ENCODE results near the gene EVA1C. TPM values are rescaled to one million over a fixed set of nuclear protein-coding genes. Genes with fewer than 3 reads are reported as not detected.

Gene EVA1C
- polyA plus RNA-seq, 1 donor (not counting 4 experiments of a cell fraction or from before 2014, with no cell fraction given) = 15.3 TPM

GRCh38 chr21:32380940-32381339 lies 31.6 kb upstream of the EVA1C start:
- no peaks in the 10 kb centered on the region for H3K9me1 ChIP-seq (ENCODE audit: control insufficient read depth, extremely low read depth, insufficient read depth, low read length)
- no peaks in the 10 kb centered on the region for H4K20me1 ChIP-seq (ENCODE audit: control insufficient read depth, extremely low read depth, insufficient read depth, low read length)
- H3K4me2 ChIP-seq (ENCODE audit: control insufficient read depth, extremely low read depth, insufficient read depth, low read depth, low read length) = no peak overlapping the region
- no peaks in the 10 kb centered on the region for H3K27me3 ChIP-seq (ENCODE audit: control insufficient read depth, extremely low read depth, insufficient read depth, low read length)
- H3K9me3 ChIP-seq (ENCODE audit: control insufficient read depth, low read depth, low read length) = no peaks in the 10 kb centered on the region
- no peak overlapping the region for H3K9ac ChIP-seq (ENCODE audit: control insufficient read depth, extremely low read depth, insufficient read depth, low read length)
- no peak overlapping the region for H2AFZ ChIP-seq (ENCODE audit: control insufficient read depth, low read length)
- H3K4me3 ChIP-seq (ENCODE audit: control insufficient read depth in 2 of 3, extremely low read depth in 1 of 3, insufficient read depth in 2 of 3, low read depth in 1 of 3, low read length in 3 of 3) = no peak overlapping the region
- H3K79me2 ChIP-seq (ENCODE audit: control insufficient read depth, insufficient read depth, low read length) = peaks cover 54% of the 10 kb centered on the region
- peaks cover under 1% of the 10 kb centered on the region for H3K4me1 ChIP-seq (ENCODE audit: control insufficient read depth, extremely low read depth, insufficient read depth, low read length)
- TF ChIP-seq EZH2 (IDR thresholded peaks at IDR 0.05; ENCODE audit: low read length) = no peak
- TF ChIP-seq, protein P1, sequence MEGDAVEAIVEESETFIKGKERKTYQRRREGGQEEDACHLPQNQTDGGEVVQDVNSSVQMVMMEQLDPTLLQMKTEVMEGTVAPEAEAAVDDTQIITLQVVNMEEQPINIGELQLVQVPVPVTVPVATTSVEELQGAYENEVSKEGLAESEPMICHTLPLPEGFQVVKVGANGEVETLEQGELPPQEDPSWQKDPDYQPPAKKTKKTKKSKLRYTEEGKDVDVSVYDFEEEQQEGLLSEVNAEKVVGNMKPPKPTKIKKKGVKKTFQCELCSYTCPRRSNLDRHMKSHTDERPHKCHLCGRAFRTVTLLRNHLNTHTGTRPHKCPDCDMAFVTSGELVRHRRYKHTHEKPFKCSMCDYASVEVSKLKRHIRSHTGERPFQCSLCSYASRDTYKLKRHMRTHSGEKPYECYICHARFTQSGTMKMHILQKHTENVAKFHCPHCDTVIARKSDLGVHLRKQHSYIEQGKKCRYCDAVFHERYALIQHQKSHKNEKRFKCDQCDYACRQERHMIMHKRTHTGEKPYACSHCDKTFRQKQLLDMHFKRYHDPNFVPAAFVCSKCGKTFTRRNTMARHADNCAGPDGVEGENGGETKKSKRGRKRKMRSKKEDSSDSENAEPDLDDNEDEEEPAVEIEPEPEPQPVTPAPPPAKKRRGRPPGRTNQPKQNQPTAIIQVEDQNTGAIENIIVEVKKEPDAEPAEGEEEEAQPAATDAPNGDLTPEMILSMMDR (optimal IDR thresholded peaks at IDR 0.05 in 1 of 3, IDR thresholded peaks at IDR 0.05 in 1 of 3, conservative IDR thresholded peaks at IDR 0.05 in 1 of 3; ENCODE audit: extremely low read depth in 1 of 3, insufficient read depth in 2 of 3, low read length in 3 of 3) = no peak
- peaks cover 27 to 51% of the 10 kb centered on the region in 2 experiments for H3K36me3 ChIP-seq (ENCODE audit: control insufficient read depth in 2 of 2, extremely low read depth in 1 of 2, insufficient read depth in 2 of 2, low read length in 2 of 2)
- FAIRE-seq (no peak), DNase-seq (ENCODE audit: low read depth, low spot score) (no peak)
- H3K27ac ChIP-seq (ENCODE audit: control insufficient read depth, insufficient read depth, low read length) = no peak overlapping the region
- dilution Hi-C loops (cut with MboI; ENCODE audit: extremely low pct_ligation_motif_present, low sequenced_read_pairs) = no loop called here

GRCh38 chr21:32381571-32381970 lies 30.9 kb upstream of the EVA1C start:
- Histone ChIP-seq H4K20me1 (ENCODE audit: control insufficient read depth, extremely low read depth, insufficient read depth, low read length) (no peaks in the 10 kb centered on the region), H3K9ac (ENCODE audit: control insufficient read depth, extremely low read depth, insufficient read depth, low read length) (no peak overlapping the region), H3K9me3 (ENCODE audit: control insufficient read depth, low read depth, low read length) (no peaks in the 10 kb centered on the region), H3K27me3 (ENCODE audit: control insufficient read depth, extremely low read depth, insufficient read depth, low read length) (no peaks in the 10 kb centered on the region), H3K9me1 (ENCODE audit: control insufficient read depth, extremely low read depth, insufficient read depth, low read length) (no peaks in the 10 kb centered on the region), H3K36me3 (ENCODE audit: control insufficient read depth in 2 of 2, extremely low read depth in 1 of 2, insufficient read depth in 2 of 2, low read length in 2 of 2) (peaks cover 25 to 54% of the 10 kb centered on the region in 2 experiments), H3K4me3 (ENCODE audit: control insufficient read depth in 2 of 3, extremely low read depth in 1 of 3, insufficient read depth in 2 of 3, low read depth in 1 of 3, low read length in 3 of 3) (no peak overlapping the region), H3K4me2 (ENCODE audit: control insufficient read depth, extremely low read depth, insufficient read depth, low read depth, low read length) (no peak overlapping the region), H3K4me1 (ENCODE audit: control insufficient read depth, extremely low read depth, insufficient read depth, low read length) (peaks cover 7% of the 10 kb centered on the region), H2AFZ (ENCODE audit: control insufficient read depth, low read length) (no peak overlapping the region), H3K79me2 (ENCODE audit: control insufficient read depth, insufficient read depth, low read length) (peaks cover 59% of the 10 kb centered on the region), H3K27ac (ENCODE audit: control insufficient read depth, insufficient read depth, low read length) (no peak overlapping the region)
- no peak for FAIRE-seq
- dilution Hi-C loops (cut with MboI; ENCODE audit: extremely low pct_ligation_motif_present, low sequenced_read_pairs) = no loop called here
- no peak for DNase-seq (ENCODE audit: low read depth, low spot score)
- TF ChIP-seq EZH2 (IDR thresholded peaks at IDR 0.05; ENCODE audit: low read length) = no peak
- TF ChIP-seq, protein P1 (optimal IDR thresholded peaks at IDR 0.05 in 1 of 3, IDR thresholded peaks at IDR 0.05 in 1 of 3, conservative IDR thresholded peaks at IDR 0.05 in 1 of 3; ENCODE audit: extremely low read depth in 1 of 3, insufficient read depth in 2 of 3, low read length in 3 of 3) = no peak

Measured in keratinocyte (primary cell).